Measurements from ENCODE around the gene SLC35F6.

The SLC35F6 gene

GRCh38 chr2:26822877-26823276 lies 58.8 kb downstream of the SLC35F6 start:
- DNase-seq (ENCODE audit: low read depth) = no peak

All from stimulated activated CD8-positive, alpha-beta memory T cell treated with anti-CD3 and anti-CD28 coated beads, Interleukin-12 subunit alpha, Interleukin-12 subunit beta, amount 100 ng/mL, for 4 hours (primary cell).